WTC11 (cell line): ENCODE measurements around the gene IRF2BP2. TPM values are rescaled to one million over a fixed set of nuclear protein-coding genes. Genes with fewer than 3 reads are reported as not detected.

Experiments
- ATAC-seq: fragments of 200-7000 bp; cut with Tn5 transposase; 2 replicates; pipeline ENCODE4 v1.10.0; 2021; ENCODE audit warnings: mild to moderate bottlenecking, moderate library complexity
- CTCF ChIA-PET: fragments of 300-600 bp; sonication (Branson Sonifier 250); formaldehyde crosslinking; loops from one replicate; lab custom pipeline; 2021; ENCODE audit warnings: antibody characterized with exemption; lab: Charles Lee
- POLR2A ChIA-PET: fragments of 350-600 bp; sonication (Branson Sonifier 250); formaldehyde crosslinking; loops from one replicate; lab custom pipeline; 2021; ENCODE audit warnings: antibody characterized with exemption; lab: Charles Lee
- DNase-seq: peaks from one replicate; pipeline ENCODE4 v3.0.0; 2021; ENCODE audit warnings: low spot score
- H3K27ac Mint-ChIP-seq: 2 replicates; pipeline ENCODE4 v1.8.0; 2021; ENCODE audit warnings: mixed read lengths
- H3K27me3 Mint-ChIP-seq: 2 replicates; pipeline ENCODE4 v1.8.0; 2021; ENCODE audit warnings: low read depth, mild to moderate bottlenecking, moderate library complexity, mixed read lengths
- H3K36me3 Mint-ChIP-seq: 2 replicates; pipeline ENCODE4 v1.8.0; 2021; ENCODE audit warnings: mixed read lengths
- H3K4me1 Mint-ChIP-seq: 2 replicates; pipeline ENCODE4 v1.8.0; 2022; ENCODE audit warnings: mixed read lengths
- H3K4me3 Mint-ChIP-seq: 2 replicates; pipeline ENCODE4 v1.8.0; 2021; ENCODE audit warnings: mild to moderate bottlenecking, moderate library complexity, mixed read lengths
- H3K9me3 Mint-ChIP-seq: 2 replicates; pipeline ENCODE4 v1.8.0; 2021; ENCODE audit warnings: mixed read lengths
- ARID4B ChIP-seq: sonication (generic); formaldehyde crosslinking; IDR thresholded peaks from 2 replicates; pipeline ENCODE4 v1.8.0; 2023; ENCODE audit warnings: missing genetic modification reagents, mild to moderate bottlenecking, borderline replicate concordance
- ATF2 ChIP-seq: sonication (generic); formaldehyde crosslinking; IDR thresholded peaks from 2 replicates; pipeline ENCODE4 v1.8.1; 2022; ENCODE audit warnings: low read depth, missing genetic modification reagents, borderline replicate concordance
- CREM ChIP-seq: sonication (generic); formaldehyde crosslinking; IDR thresholded peaks from 2 replicates; pipeline ENCODE4 v1.8.1; 2022; ENCODE audit warnings: mild to moderate bottlenecking, missing genetic modification reagents, moderate library complexity
- CTCF ChIP-seq: fragments of 200-600 bp; IDR thresholded peaks from 2 replicates; pipeline ENCODE4 v1.8.0; 2022; ENCODE audit warnings: antibody characterized with exemption
- EMX1 ChIP-seq: fragments of 250-450 bp; sonication (Bioruptor Pico); IDR thresholded peaks from 2 replicates; pipeline ENCODE4 v1.8.0; 2021; ENCODE audit warnings: mild to moderate bottlenecking
- ERG ChIP-seq: fragments of 250-450 bp; sonication (Bioruptor Pico); IDR thresholded peaks from 2 replicates; pipeline ENCODE4 v1.8.0; 2021; ENCODE audit warnings: mild to moderate bottlenecking
- GABPB1 ChIP-seq: sonication (generic); formaldehyde crosslinking; IDR thresholded peaks from 2 replicates; pipeline ENCODE4 v1.8.1; 2023; ENCODE audit warnings: mild to moderate bottlenecking, missing genetic modification reagents
- HMGA2 ChIP-seq: fragments of 250-450 bp; sonication (Bioruptor Pico); IDR thresholded peaks from 2 replicates; pipeline ENCODE4 v1.4.0; 2021; ENCODE audit warnings: mild to moderate bottlenecking, moderate library complexity
- KAT7 ChIP-seq: sonication (generic); formaldehyde crosslinking; IDR thresholded peaks from 2 replicates; pipeline ENCODE4 v1.8.1; 2023; ENCODE audit warnings: missing genetic modification reagents, mild to moderate bottlenecking, borderline replicate concordance
- NFATC4 ChIP-seq: fragments of 250-450 bp; sonication (Bioruptor Pico); IDR thresholded peaks from 2 replicates; pipeline ENCODE4 v1.9.0; 2021; ENCODE audit warnings: mild to moderate bottlenecking
- NFE2L1 ChIP-seq: sonication (generic); formaldehyde crosslinking; IDR thresholded peaks from 2 replicates; pipeline ENCODE4 v1.8.1; 2023; ENCODE audit warnings: missing genetic modification reagents
- PRDM15 ChIP-seq: sonication (generic); formaldehyde crosslinking; IDR thresholded peaks from 2 replicates; pipeline ENCODE4 v1.8.0; 2022; ENCODE audit warnings: missing genetic modification reagents
- RELA ChIP-seq: sonication (generic); formaldehyde crosslinking; IDR thresholded peaks from 2 replicates; pipeline ENCODE4 v1.8.1; 2022; ENCODE audit warnings: missing genetic modification reagents, mild to moderate bottlenecking, borderline replicate concordance
- SMAD4 ChIP-seq: sonication (generic); formaldehyde crosslinking; IDR thresholded peaks from 2 replicates; pipeline ENCODE4 v1.8.0; 2022; ENCODE audit warnings: mild to moderate bottlenecking, missing genetic modification reagents
- SOX15 ChIP-seq: fragments of 250-450 bp; sonication (Bioruptor Pico); IDR thresholded peaks from 2 replicates; pipeline ENCODE4 v1.9.0; 2021; ENCODE audit warnings: mild to moderate bottlenecking
- TEAD1 ChIP-seq: sonication (generic); formaldehyde crosslinking; IDR thresholded peaks from 2 replicates; pipeline ENCODE4 v1.8.0; 2022; ENCODE audit warnings: mild to moderate bottlenecking, missing genetic modification reagents
- USF2 ChIP-seq: sonication (generic); formaldehyde crosslinking; IDR thresholded peaks from 2 replicates; pipeline ENCODE4 v1.8.1; 2023; ENCODE audit warnings: mild to moderate bottlenecking, missing genetic modification reagents, moderate library complexity
- ZBTB43 ChIP-seq: sonication (generic); formaldehyde crosslinking; IDR thresholded peaks from 2 replicates; pipeline ENCODE4 v1.8.1; 2023; ENCODE audit warnings: mild to moderate bottlenecking, missing genetic modification reagents
- ZMAT4 ChIP-seq: fragments of 250-450 bp; sonication (Bioruptor Pico); IDR thresholded peaks from 2 replicates; pipeline ENCODE4 v1.9.0; 2021; ENCODE audit warnings: mild to moderate bottlenecking
- ZNF219 ChIP-seq: sonication (generic); formaldehyde crosslinking; IDR thresholded peaks from 2 replicates; pipeline ENCODE4 v1.8.0; 2023; ENCODE audit warnings: missing genetic modification reagents, mild to moderate bottlenecking, borderline replicate concordance
- total RNA-seq: library from RNA; stranded (reverse); gene quantifications from 3 replicates; pipeline ENCODE4 v1.2.3, GENCODE V29; 2021

IRF2BP2 gene
- total RNA-seq, 1 experiment from 2014 or later = 70.9 TPM

GRCh38 chr1:234559152-234559901 is 50.7 kb downstream of the IRF2BP2 start (continued):
- no peak for TF ChIP-seq USF2 (CRISPR knock-in tag)
- TF ChIP-seq ERG (CRISPR knock-in tag) = no peak
- TF ChIP-seq ATF2 (CRISPR knock-in tag) = no peak
- no peak for TF ChIP-seq CTCF

GRCh38 chr1:234558330-234558836 is 51.6 kb downstream of the IRF2BP2 start:
- peaks cover under 1% of the 10 kb centered on the region for H3K4me1 Mint-ChIP-seq
- TF ChIP-seq KAT7 (CRISPR knock-in tag) = no peak
- TF ChIP-seq SMAD4 (CRISPR knock-in tag) = no peak
- TF ChIP-seq CREM = no peak
- no peak for TF ChIP-seq NFATC4 (CRISPR knock-in tag)
- no peak for TF ChIP-seq TEAD1
- TF ChIP-seq ZNF219 = no peak
- TF ChIP-seq ZBTB43 (CRISPR knock-in tag) = no peak
- no peak for TF ChIP-seq GABPB1 (CRISPR knock-in tag)
- TF ChIP-seq NFE2L1 (CRISPR knock-in tag) = no peak
- TF ChIP-seq RELA = no peak
- TF ChIP-seq PRDM15 (CRISPR knock-in tag) = no peak
- no peak for TF ChIP-seq ZMAT4 (CRISPR knock-in tag)
- TF ChIP-seq SOX15 = no peak
- no peak for TF ChIP-seq ARID4B (CRISPR knock-in tag)
- no peak for TF ChIP-seq EMX1 (CRISPR knock-in tag)
- no peak for TF ChIP-seq HMGA2 (CRISPR knock-in tag)
- POLR2A ChIA-PET = no interaction called here
- no peak overlapping the region for H3K27ac Mint-ChIP-seq
- H3K27me3 Mint-ChIP-seq = no peaks in the 10 kb centered on the region
- ATAC-seq (no peak), DNase-seq (no peak)
- CTCF ChIA-PET = no interaction called here
- H3K36me3 Mint-ChIP-seq = no peaks in the 10 kb centered on the region
- H3K4me3 Mint-ChIP-seq = no peak overlapping the region
- H3K9me3 Mint-ChIP-seq = no peaks in the 10 kb centered on the region
